Breast epithelium (tissue), 4 donors: ENCODE results near the gene FAM168B. TPM values are rescaled to one million over a fixed set of nuclear protein-coding genes. Genes with fewer than 3 reads are reported as not detected.

ENCODE experiments used
- DNase-seq, 2 donors: peaks; one replicate each; pipeline ENCODE4 v3.0.0-alpha.2; 2019; ENCODE audit warnings: low spot score in 2 of 2
- H3K27ac ChIP-seq, 2 donors: fragments of 200-600 bp; sonication (generic) in 1 of 2; one replicate each; pipeline ENCODE4 v1.5.1; 2016 to 2019; ENCODE audit warnings: mild to moderate bottlenecking in 1 of 2
- H3K27me3 ChIP-seq, 2 donors: fragments of 200-600 bp; sonication (generic) in 1 of 2; one replicate each; pipeline versions ENCODE4 v1.5.1 to v1.6.0; 2017 to 2019; ENCODE audit warnings: control low read depth in 1 of 2, mild to moderate bottlenecking in 1 of 2
- H3K36me3 ChIP-seq: fragments of 200-600 bp; one replicate; pipeline ENCODE4 v1.5.1; 2019
- H3K4me1 ChIP-seq, 2 donors: fragments of 200-600 bp; sonication (generic); one replicate each; pipeline ENCODE4 v1.5.1; 2016 to 2019; ENCODE audit warnings: control low read depth in 1 of 2
- H3K4me3 ChIP-seq, 3 donors: fragments of 200-600 bp; sonication (generic); 1 replicate in 2 of 3; 2 replicates in 1 of 3; pipeline ENCODE4 v1.5.1; 2016 to 2019; ENCODE audit warnings: mild to moderate bottlenecking in 3 of 3, moderate library complexity in 2 of 3
- H3K9me3 ChIP-seq, 2 donors: fragments of 200-600 bp; sonication (generic) in 1 of 2; one replicate each; pipeline ENCODE4 v1.5.1; 2016 to 2019; ENCODE audit warnings: control low read depth in 1 of 2
- CTCF ChIP-seq, 3 donors: fragments of 450-650 bp; IDR thresholded peaks; one replicate each; pipeline ENCODE4 v1.5.1; 2016 to 2017; ENCODE audit warnings: antibody characterized with exemption in 3 of 3, mild to moderate bottlenecking in 3 of 3, moderate library complexity in 3 of 3
- POLR2A ChIP-seq: fragments of 450-650 bp; IDR thresholded peaks from one replicate; pipeline ENCODE4 v1.6.1; 2016; ENCODE audit warnings: antibody characterized with exemption, mild to moderate bottlenecking, moderate library complexity
- POLR2AphosphoS5 ChIP-seq, 3 donors: sonication (generic); formaldehyde crosslinking; IDR thresholded peaks; one replicate each; pipeline ENCODE4 v1.6.1; 2017; ENCODE audit warnings: antibody characterized with exemption in 3 of 3
- intact Hi-C: fragments of 100-400 bp; cut with DNase I; formaldehyde crosslinking; loops from one replicate; pipeline ENCODE4 v1.15.1; 2023; ENCODE audit warnings: low total_unique reads
- total RNA-seq, 3 donors: library from RNA; depleted of rRNA; stranded (reverse); fragments of >200 nt; gene quantifications; one replicate each; pipeline ENCODE4 v1.1.0, GENCODE V29; 2016

FAM168B gene
- total RNA-seq, 3 donors from 2014 or later: 69.2 to 122 (median 111) TPM

GRCh38 chr2:131127981-131128380, 34.7 kb upstream of the FAM168B start:
- intact Hi-C loops: no loop called here
- Histone ChIP-seq H3K4me1 (no peaks in the 10 kb centered on the region), H3K36me3 (no peaks in the 10 kb centered on the region), H3K9me3 (no peaks in the 10 kb centered on the region), H3K27me3 (no peaks in the 10 kb centered on the region), H3K4me3 (no peak overlapping the region), H3K27ac (no peak overlapping the region)
- DNase-seq: no peak
- no peak for TF ChIP-seq POLR2AphosphoS5 (IDR thresholded peaks at IDR 0.05)
- TF ChIP-seq CTCF (IDR thresholded peaks at IDR 0.05): no peak
- no peak for TF ChIP-seq POLR2A

GRCh38 chr2:131127076-131127475, 33.8 kb upstream of the FAM168B start:
- no peak overlapping the region for H3K27ac ChIP-seq
- no peaks in the 10 kb centered on the region for H3K4me1 ChIP-seq
- no peak for DNase-seq
- H3K4me3 ChIP-seq: no peak overlapping the region
- no peaks in the 10 kb centered on the region for H3K36me3 ChIP-seq
- H3K9me3 ChIP-seq: no peaks in the 10 kb centered on the region
- intact Hi-C loops: no loop called here
- TF ChIP-seq POLR2AphosphoS5 (IDR thresholded peaks at IDR 0.05): no peak
- TF ChIP-seq CTCF (IDR thresholded peaks at IDR 0.05): no peak
- no peak for TF ChIP-seq POLR2A
- no peaks in the 10 kb centered on the region for H3K27me3 ChIP-seq

- Histone ChIP-seq H3K27me3 (no peaks in the 10 kb centered on the region), H3K27ac (no peak overlapping the region), H3K36me3 (no peaks in the 10 kb centered on the region), H3K4me3 (no peak overlapping the region), H3K9me3 (no peaks in the 10 kb centered on the region), H3K4me1 (no peaks in the 10 kb centered on the region)
- intact Hi-C loops: no loop called here
- no peak for DNase-seq
- TF ChIP-seq POLR2AphosphoS5 (IDR thresholded peaks at IDR 0.05) (no peak), POLR2A (no peak), CTCF (IDR thresholded peaks at IDR 0.05) (no peak)
Measured at GRCh38 chr2:131126436-131126835, 33.2 kb upstream of the FAM168B start.

- Histone ChIP-seq H3K27ac (no peak overlapping the region), H3K4me1 (no peaks in the 10 kb centered on the region), H3K27me3 (no peaks in the 10 kb centered on the region), H3K9me3 (no peaks in the 10 kb centered on the region), H3K4me3 (no peak overlapping the region), H3K36me3 (no peaks in the 10 kb centered on the region)
- intact Hi-C loops: no loop called here
- no peak for DNase-seq
- TF ChIP-seq POLR2AphosphoS5 (IDR thresholded peaks at IDR 0.05): no peak
- no peak for TF ChIP-seq CTCF (IDR thresholded peaks at IDR 0.05)
Measured at GRCh38 chr2:131125195-131125757, 32.0 kb upstream of the FAM168B start.

GRCh38 chr2:131123192-131123591, 29.9 kb upstream of the FAM168B start:
- intact Hi-C loops: no loop called here
- TF ChIP-seq POLR2A (no peak), CTCF (IDR thresholded peaks at IDR 0.05) (no peak), POLR2AphosphoS5 (IDR thresholded peaks at IDR 0.05) (no peak)
- no peak overlapping the region for H3K27ac ChIP-seq
- no peaks in the 10 kb centered on the region for H3K27me3 ChIP-seq
- DNase-seq: no peak
- no peaks in the 10 kb centered on the region for H3K36me3 ChIP-seq
- H3K4me1 ChIP-seq: no peaks in the 10 kb centered on the region
- no peaks in the 10 kb centered on the region for H3K9me3 ChIP-seq
- H3K4me3 ChIP-seq: no peak overlapping the region
